ENCODE results near the gene ATF7.
"Not testable (repeated sequence)": the region's sequence is repeated elsewhere in the genome, so short reads cannot be mapped to it uniquely, and the experiment has no call there.

DNA sequence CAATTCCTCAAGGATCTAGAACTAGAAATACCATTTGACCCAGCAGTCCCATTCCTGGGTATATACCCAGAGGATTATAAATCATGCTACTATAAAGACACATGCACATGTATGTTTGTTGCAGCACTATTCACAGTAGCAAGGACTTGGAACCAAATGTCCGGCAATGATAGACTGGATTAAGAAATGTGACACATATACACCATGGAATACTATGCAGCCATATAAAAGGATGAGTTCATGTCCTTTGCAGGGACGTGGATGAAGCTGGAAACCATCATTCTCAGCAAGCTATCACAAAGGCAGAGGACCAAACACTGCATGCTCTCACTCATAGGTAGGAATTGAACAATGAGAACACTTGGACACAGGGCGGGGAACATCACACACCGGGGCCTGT, 20.1 kb upstream of the ATF7 start:
- TF ChIP-seq, protein P1, sequence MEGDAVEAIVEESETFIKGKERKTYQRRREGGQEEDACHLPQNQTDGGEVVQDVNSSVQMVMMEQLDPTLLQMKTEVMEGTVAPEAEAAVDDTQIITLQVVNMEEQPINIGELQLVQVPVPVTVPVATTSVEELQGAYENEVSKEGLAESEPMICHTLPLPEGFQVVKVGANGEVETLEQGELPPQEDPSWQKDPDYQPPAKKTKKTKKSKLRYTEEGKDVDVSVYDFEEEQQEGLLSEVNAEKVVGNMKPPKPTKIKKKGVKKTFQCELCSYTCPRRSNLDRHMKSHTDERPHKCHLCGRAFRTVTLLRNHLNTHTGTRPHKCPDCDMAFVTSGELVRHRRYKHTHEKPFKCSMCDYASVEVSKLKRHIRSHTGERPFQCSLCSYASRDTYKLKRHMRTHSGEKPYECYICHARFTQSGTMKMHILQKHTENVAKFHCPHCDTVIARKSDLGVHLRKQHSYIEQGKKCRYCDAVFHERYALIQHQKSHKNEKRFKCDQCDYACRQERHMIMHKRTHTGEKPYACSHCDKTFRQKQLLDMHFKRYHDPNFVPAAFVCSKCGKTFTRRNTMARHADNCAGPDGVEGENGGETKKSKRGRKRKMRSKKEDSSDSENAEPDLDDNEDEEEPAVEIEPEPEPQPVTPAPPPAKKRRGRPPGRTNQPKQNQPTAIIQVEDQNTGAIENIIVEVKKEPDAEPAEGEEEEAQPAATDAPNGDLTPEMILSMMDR (IDR thresholded peaks at IDR 0.05; ENCODE audit: insufficient read depth, low read length) = not testable (repeated sequence)
- not testable (repeated sequence) for TF ChIP-seq POLR2AphosphoS5 (IDR thresholded peaks at IDR 0.05; ENCODE audit: low read depth); GABPA (IDR thresholded peaks at IDR 0.05; ENCODE audit: low read depth); SPI1 (IDR thresholded peaks at IDR 0.05; ENCODE audit: borderline replicate concordance, low read depth)
- TF ChIP-seq, protein P2, sequence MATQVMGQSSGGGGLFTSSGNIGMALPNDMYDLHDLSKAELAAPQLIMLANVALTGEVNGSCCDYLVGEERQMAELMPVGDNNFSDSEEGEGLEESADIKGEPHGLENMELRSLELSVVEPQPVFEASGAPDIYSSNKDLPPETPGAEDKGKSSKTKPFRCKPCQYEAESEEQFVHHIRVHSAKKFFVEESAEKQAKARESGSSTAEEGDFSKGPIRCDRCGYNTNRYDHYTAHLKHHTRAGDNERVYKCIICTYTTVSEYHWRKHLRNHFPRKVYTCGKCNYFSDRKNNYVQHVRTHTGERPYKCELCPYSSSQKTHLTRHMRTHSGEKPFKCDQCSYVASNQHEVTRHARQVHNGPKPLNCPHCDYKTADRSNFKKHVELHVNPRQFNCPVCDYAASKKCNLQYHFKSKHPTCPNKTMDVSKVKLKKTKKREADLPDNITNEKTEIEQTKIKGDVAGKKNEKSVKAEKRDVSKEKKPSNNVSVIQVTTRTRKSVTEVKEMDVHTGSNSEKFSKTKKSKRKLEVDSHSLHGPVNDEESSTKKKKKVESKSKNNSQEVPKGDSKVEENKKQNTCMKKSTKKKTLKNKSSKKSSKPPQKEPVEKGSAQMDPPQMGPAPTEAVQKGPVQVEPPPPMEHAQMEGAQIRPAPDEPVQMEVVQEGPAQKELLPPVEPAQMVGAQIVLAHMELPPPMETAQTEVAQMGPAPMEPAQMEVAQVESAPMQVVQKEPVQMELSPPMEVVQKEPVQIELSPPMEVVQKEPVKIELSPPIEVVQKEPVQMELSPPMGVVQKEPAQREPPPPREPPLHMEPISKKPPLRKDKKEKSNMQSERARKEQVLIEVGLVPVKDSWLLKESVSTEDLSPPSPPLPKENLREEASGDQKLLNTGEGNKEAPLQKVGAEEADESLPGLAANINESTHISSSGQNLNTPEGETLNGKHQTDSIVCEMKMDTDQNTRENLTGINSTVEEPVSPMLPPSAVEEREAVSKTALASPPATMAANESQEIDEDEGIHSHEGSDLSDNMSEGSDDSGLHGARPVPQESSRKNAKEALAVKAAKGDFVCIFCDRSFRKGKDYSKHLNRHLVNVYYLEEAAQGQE (IDR thresholded peaks at IDR 0.05; ENCODE audit: insufficient replicate concordance, low read depth) = not testable (repeated sequence)

Data from HL-60 (cell line).